Bronchial epithelial cell (primary cell): ENCODE data around the gene NEK10. TPM values are rescaled to one million over a fixed set of nuclear protein-coding genes. Genes with fewer than 3 reads are reported as not detected.
"Not testable (repeated sequence)": the region's sequence is repeated elsewhere in the genome, so short reads cannot be mapped to it uniquely, and the experiment has no call there.

Experiments
- DNase-seq: peaks from one replicate; pipeline ENCODE4 v3.0.0-alpha.2; 2010; ENCODE audit warnings: low read depth
- FAIRE-seq: peaks from 2 replicates; lab custom pipeline; 2011; peaks lifted over from hg19 to GRCh38; lab: Jason Lieb, UNC
- H3K27me3 ChIP-seq: 2 replicates; pipeline ENCODE4 v1.5.1; 2011; ENCODE audit warnings: low read length; ENCODE audit not compliant: control insufficient read depth, insufficient read depth
- H3K36me3 ChIP-seq: 2 replicates; pipeline ENCODE4 v1.5.1; 2011; ENCODE audit warnings: low read length; ENCODE audit not compliant: control insufficient read depth, insufficient read depth
- H3K4me3 ChIP-seq: 2 replicates; pipeline ENCODE4 v1.5.1; 2011; ENCODE audit warnings: mild to moderate bottlenecking, low read depth, low read length, control low read depth
- total RNA-seq: library from RNA; depleted of rRNA; stranded (reverse); fragments of >200 nt; gene quantifications from 2 replicates; pipeline ENCODE4 v1.2.1, GENCODE V29; 2014
- TF ChIP-seq, protein P1 (sequence below): IDR thresholded peaks from 2 replicates; pipeline ENCODE4 v1.5.1; 2011; ENCODE audit warnings: mild to moderate bottlenecking, moderate library complexity, low read length, control low read depth, inconsistent platforms; ENCODE audit not compliant: insufficient read depth, severe bottlenecking

NEK10 gene
- total RNA-seq, 1 donor from 2014 or later = 1.1 TPM

GRCh38 chr3:27340534-27340933 lies 28.6 kb downstream of the NEK10 start:
- FAIRE-seq = no peak
- no peaks in the 10 kb centered on the region for H3K36me3 ChIP-seq
- DNase-seq = no peak
- H3K27me3 ChIP-seq = no peaks in the 10 kb centered on the region
- no peak overlapping the region for H3K4me3 ChIP-seq
- TF ChIP-seq, protein P1, sequence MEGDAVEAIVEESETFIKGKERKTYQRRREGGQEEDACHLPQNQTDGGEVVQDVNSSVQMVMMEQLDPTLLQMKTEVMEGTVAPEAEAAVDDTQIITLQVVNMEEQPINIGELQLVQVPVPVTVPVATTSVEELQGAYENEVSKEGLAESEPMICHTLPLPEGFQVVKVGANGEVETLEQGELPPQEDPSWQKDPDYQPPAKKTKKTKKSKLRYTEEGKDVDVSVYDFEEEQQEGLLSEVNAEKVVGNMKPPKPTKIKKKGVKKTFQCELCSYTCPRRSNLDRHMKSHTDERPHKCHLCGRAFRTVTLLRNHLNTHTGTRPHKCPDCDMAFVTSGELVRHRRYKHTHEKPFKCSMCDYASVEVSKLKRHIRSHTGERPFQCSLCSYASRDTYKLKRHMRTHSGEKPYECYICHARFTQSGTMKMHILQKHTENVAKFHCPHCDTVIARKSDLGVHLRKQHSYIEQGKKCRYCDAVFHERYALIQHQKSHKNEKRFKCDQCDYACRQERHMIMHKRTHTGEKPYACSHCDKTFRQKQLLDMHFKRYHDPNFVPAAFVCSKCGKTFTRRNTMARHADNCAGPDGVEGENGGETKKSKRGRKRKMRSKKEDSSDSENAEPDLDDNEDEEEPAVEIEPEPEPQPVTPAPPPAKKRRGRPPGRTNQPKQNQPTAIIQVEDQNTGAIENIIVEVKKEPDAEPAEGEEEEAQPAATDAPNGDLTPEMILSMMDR = no peak

DNA sequence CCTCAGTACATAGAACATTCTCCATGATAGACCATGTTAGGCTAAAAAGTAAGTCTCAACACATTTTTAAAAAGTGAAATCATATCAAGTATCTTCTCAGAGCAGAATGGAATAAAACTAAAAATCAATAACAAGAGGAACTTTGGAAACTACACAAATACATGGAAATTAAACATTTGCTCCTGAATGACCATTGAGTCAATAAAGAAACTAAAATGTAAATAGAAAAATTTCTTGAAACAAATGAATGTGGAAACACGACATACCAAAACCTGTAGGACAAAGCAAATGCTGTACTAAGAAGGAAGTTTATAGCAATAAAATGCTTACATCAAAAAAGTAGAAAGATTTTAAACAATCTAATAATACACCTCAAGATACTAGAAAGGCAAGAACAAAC lies 33.6 kb downstream of the NEK10 start:
- Histone ChIP-seq H3K36me3 (no peaks in the 10 kb centered on the region), H3K4me3 (no peak overlapping the region), H3K27me3 (no peaks in the 10 kb centered on the region)
- TF ChIP-seq, protein P1 = no peak
- DNase-seq = no peak
- FAIRE-seq = no peak

GRCh38 chr3:27333843-27334242 lies 35.3 kb downstream of the NEK10 start:
- TF ChIP-seq, protein P1 = no peak
- H3K4me3 ChIP-seq = no peak overlapping the region
- no peaks in the 10 kb centered on the region for H3K27me3 ChIP-seq
- DNase-seq = no peak
- H3K36me3 ChIP-seq = no peaks in the 10 kb centered on the region
- FAIRE-seq = no peak

DNA sequence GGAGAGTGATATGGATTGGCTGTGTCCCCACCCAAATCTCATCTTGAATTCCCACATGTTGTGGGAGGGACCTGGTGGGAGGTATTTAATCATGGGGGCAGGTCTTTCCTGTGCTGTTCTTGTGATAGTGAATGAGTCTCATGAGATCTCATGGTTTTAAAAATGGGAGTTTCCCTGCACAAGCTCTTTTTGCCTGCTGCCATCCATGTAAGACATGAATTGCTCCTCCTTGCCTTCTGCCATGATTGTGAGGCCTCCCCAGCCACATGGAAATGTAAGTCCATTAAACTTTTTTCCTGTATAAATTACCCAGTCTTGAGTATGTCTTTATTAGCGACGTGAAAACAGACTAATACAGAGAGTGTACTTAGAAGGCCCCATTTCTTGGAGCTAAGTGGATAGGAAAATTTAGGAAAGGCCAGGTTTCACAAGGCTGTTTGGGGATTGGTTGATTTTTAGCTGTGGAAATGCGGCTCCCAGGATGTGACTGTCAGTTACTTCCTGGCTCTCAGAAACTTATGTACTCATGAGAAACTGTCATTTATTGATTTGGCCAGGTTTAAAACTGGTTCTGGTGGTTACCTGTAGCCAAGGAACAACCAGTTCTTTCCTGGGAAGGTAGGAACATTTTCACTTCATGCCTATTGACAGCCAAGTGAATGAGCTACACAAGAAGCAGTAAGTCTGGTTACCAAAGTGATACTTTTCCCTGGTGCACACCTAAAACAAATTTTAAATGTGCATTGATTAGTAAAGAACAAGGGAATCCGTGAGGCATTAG lies 40.0 kb downstream of the NEK10 start:
- H3K36me3 ChIP-seq, H3K4me3 ChIP-seq, DNase-seq, H3K27me3 ChIP-seq, FAIRE-seq: not testable (repeated sequence)

DNA sequence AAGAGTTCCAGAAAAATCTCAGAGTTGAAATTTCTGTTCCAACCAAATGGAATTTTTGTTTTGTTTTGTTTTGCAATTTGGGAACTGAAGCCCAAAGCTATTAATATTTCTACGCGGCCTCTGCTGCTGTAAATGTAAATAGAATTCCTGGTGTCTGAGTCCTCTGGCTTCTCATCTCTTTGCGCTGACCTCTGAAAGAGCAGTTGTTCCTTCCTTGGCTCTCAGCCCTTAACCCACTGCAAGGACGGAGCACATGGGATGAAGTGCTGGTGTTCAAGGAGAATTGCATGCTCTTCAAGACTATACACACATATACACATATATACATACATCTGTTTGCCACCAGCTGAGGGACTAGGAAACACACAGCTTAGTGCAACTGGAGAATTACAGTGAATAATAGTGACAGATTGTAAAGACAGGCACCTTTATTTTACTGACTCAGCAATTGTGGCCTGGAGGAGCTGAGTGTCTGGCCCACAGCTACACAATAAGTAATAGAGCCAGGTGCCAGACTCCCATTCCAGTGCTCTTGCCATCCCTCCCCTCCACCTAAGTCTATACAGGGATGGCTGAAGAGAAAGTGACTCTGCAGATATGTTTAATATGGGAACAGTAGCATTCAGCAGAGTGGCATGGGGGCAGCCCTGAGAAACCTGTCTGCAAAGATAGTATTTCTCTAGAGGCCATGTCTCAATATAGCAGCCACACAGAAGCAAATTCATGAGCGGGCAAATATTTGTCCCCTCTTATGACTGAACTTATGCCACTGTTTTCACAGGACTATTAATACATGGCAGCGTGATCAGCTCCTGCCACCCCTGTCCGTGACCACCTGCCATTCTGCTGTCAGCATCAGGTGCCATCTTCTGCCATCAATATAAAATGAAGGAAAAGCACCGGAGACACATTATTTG lies 42.3 kb downstream of the NEK10 start:
- Histone ChIP-seq H3K36me3 (no peaks in the 10 kb centered on the region), H3K27me3 (no peaks in the 10 kb centered on the region), H3K4me3 (no peak overlapping the region)
- FAIRE-seq = no peak
- no peak for DNase-seq
- TF ChIP-seq, protein P1 = no peak

DNA sequence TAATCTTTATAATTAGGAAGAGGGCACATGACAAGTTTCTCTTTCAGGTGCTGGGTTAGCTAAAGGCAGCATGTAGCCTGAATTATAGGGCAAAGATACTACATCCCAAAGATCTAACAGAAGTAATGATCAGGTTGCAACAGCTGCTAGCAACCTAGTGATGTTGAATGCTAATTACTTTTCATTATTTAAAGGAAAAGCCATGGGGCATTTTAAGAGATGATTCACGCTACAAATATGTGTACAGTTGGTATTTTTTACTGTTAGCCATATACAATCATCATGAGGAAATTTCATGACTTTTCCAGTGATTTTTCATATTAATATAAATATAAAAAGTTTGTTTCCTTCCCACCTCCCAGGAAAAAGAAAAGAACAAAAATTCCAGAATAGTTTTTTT lies 43.0 kb downstream of the NEK10 start:
- no peak for FAIRE-seq
- TF ChIP-seq, protein P1 = no peak
- no peaks in the 10 kb centered on the region for H3K27me3 ChIP-seq
- H3K4me3 ChIP-seq = no peak overlapping the region
- DNase-seq = no peak
- no peaks in the 10 kb centered on the region for H3K36me3 ChIP-seq
